ENCODE measurements around the gene HNRNPAB. TPM values are rescaled to one million over a fixed set of nuclear protein-coding genes. Genes with fewer than 3 reads are reported as not detected.

The HNRNPAB gene
- total RNA-seq, 1 donor from 2014 or later, result 162 TPM

- H3K27ac Mint-ChIP-seq (ENCODE audit: unreplicated experiment), result no peak overlapping the region
- H3K36me3 Mint-ChIP-seq (ENCODE audit: low read depth, unreplicated experiment), result peaks cover 3% of the 10 kb centered on the region
- H3K9me3 Mint-ChIP-seq (ENCODE audit: unreplicated experiment), result no peaks in the 10 kb centered on the region
- peaks cover 8% of the 10 kb centered on the region for H3K4me1 Mint-ChIP-seq (ENCODE audit: unreplicated experiment)
- peaks cover 14% of the 10 kb centered on the region for H3K27me3 Mint-ChIP-seq (ENCODE audit: unreplicated experiment)
- H3K4me3 Mint-ChIP-seq (ENCODE audit: unreplicated experiment), result no peak overlapping the region
- no peak for TF ChIP-seq CTCF (IDR thresholded peaks at IDR 0.05; ENCODE audit: unreplicated experiment)
- DNase-seq (ENCODE audit: low spot score), result no peak
Measured at GRCh38 chr5:178199581-178200434, 4.5 kb upstream of the HNRNPAB start.

DNA sequence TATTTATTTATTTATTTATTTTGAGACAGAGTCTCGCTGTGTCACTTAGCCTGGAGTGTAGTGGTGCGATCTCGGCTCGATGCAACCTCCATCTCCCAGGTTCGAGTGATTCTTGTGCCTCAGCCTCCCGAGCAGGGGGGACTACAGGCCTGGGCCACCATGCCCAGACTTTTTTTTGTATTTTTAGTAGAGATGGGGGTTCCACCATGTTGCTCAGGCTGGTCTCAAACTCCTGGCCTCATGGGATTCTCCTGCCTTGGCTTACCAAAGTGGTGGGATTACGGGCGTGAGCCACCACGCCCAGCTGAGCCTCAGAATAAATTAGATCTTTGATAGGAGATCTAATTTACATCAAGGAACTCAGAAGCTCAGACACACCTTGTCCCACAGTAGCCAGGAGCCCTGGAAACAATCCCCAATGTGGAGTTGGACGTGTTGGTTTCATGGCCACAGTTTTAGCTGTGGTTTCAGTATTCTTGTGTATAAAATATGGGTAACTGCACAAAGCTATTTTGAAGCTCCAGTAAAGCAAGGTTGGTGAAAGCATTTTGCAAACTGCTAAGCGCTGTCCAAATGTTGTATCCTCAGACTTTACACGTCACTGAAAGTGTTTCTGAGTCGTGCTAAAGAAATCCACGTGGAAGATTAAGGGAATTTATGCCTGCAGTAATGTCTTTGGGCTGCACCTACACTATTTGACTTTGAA is 3.0 kb upstream of the HNRNPAB start:
- H3K4me1 Mint-ChIP-seq (ENCODE audit: unreplicated experiment), result peaks cover 16% of the 10 kb centered on the region
- no peak for TF ChIP-seq CTCF (IDR thresholded peaks at IDR 0.05; ENCODE audit: unreplicated experiment)
- no peak overlapping the region for H3K27ac Mint-ChIP-seq (ENCODE audit: unreplicated experiment)
- no peak for DNase-seq (ENCODE audit: low spot score)
- H3K4me3 Mint-ChIP-seq (ENCODE audit: unreplicated experiment), result no peak overlapping the region
- H3K9me3 Mint-ChIP-seq (ENCODE audit: unreplicated experiment), result no peaks in the 10 kb centered on the region
- peaks cover 13% of the 10 kb centered on the region for H3K36me3 Mint-ChIP-seq (ENCODE audit: low read depth, unreplicated experiment)
- peaks cover 13% of the 10 kb centered on the region for H3K27me3 Mint-ChIP-seq (ENCODE audit: unreplicated experiment)

DNA sequence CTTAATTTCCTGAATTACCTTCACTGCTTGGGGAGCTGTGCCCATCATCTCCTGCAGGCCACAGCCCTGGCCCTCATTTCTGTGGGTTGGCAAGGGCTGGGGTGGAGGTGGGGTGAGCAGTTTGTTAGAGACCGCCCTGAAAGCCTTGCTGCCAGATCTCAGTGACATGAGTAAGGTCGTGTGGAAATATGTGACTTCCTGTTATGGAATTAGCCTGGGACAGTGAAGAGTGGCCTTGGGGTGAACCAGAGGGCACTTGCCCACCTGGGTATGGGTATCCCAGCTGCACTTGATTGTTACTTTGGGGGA is 2.5 kb upstream of the HNRNPAB start:
- Mint-ChIP-seq H3K9me3 (ENCODE audit: unreplicated experiment) (no peaks in the 10 kb centered on the region), H3K27me3 (ENCODE audit: unreplicated experiment) (peaks cover 13% of the 10 kb centered on the region), H3K4me1 (ENCODE audit: unreplicated experiment) (peaks cover 21% of the 10 kb centered on the region), H3K36me3 (ENCODE audit: low read depth, unreplicated experiment) (peaks cover 16% of the 10 kb centered on the region), H3K27ac (ENCODE audit: unreplicated experiment) (no peak overlapping the region), H3K4me3 (ENCODE audit: unreplicated experiment) (no peak overlapping the region)
- no peak for DNase-seq (ENCODE audit: low spot score)
- TF ChIP-seq CTCF (IDR thresholded peaks at IDR 0.05; ENCODE audit: unreplicated experiment), result no peak

DNA sequence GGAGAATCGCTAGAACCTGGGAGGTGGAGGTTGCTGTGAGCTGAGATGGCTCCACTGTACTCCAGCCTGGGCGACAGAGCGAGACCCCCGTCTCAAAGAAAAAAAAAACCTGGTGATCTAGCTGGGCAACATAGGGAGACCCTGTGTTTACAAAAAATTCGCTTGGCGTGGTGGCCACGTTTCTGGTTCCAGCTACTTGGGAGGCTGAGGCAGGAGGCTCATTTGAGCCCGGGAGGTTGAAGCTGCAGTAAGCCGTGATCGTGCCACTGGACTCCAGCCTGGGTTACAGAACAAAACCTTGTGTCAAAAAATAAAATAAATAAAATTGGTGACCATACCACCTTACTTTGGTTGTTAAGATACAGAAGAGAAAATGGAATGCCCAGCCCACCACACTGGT is 1.8 kb upstream of the HNRNPAB start:
- TF ChIP-seq CTCF (IDR thresholded peaks at IDR 0.05; ENCODE audit: unreplicated experiment), result no peak
- DNase-seq (ENCODE audit: low spot score), result no peak
- Mint-ChIP-seq H3K27me3 (ENCODE audit: unreplicated experiment) (peaks cover 13% of the 10 kb centered on the region), H3K4me3 (ENCODE audit: unreplicated experiment) (no peak overlapping the region), H3K4me1 (ENCODE audit: unreplicated experiment) (peaks cover 22% of the 10 kb centered on the region), H3K27ac (ENCODE audit: unreplicated experiment) (no peak overlapping the region), H3K36me3 (ENCODE audit: low read depth, unreplicated experiment) (peaks cover 16% of the 10 kb centered on the region), H3K9me3 (ENCODE audit: unreplicated experiment) (no peaks in the 10 kb centered on the region)

GRCh38 chr5:178203670-178204181 is 607 bp upstream of the HNRNPAB start:
- TF ChIP-seq CTCF (IDR thresholded peaks at IDR 0.05; ENCODE audit: unreplicated experiment), result no peak
- Mint-ChIP-seq H3K27me3 (ENCODE audit: unreplicated experiment) (peaks cover 11% of the 10 kb centered on the region), H3K4me1 (ENCODE audit: unreplicated experiment) (peaks cover 26% of the 10 kb centered on the region), H3K9me3 (ENCODE audit: unreplicated experiment) (no peaks in the 10 kb centered on the region), H3K27ac (ENCODE audit: unreplicated experiment) (peak overlapping the region; percentile 82), H3K4me3 (ENCODE audit: unreplicated experiment) (peak overlapping the region; percentile 99), H3K36me3 (ENCODE audit: low read depth, unreplicated experiment) (peaks cover 25% of the 10 kb centered on the region)
- no peak for DNase-seq (ENCODE audit: low spot score)
